Left ventricle myocardium inferior (tissue), 1 donor: ENCODE data around the gene ELK3. TPM values are rescaled to one million over a fixed set of nuclear protein-coding genes. Genes with fewer than 3 reads are reported as not detected.

ENCODE experiments used
- DNase-seq: peaks from one replicate; pipeline ENCODE4 v3.0.0-alpha.2; 2020
- H3K27ac ChIP-seq: fragments of 200-600 bp; replicated peaks from 2 replicates; pipeline ENCODE4 v1.8.0; 2021
- H3K27me3 ChIP-seq: fragments of 200-600 bp; 2 replicates; pipeline ENCODE4 v1.8.0; 2021; ENCODE audit warnings: low read depth
- H3K36me3 ChIP-seq: fragments of 200-600 bp; 2 replicates; pipeline ENCODE4 v1.8.0; 2021
- H3K4me1 ChIP-seq: fragments of 200-600 bp; 2 replicates; pipeline ENCODE4 v1.8.0; 2021
- H3K4me3 ChIP-seq: fragments of 200-600 bp; 2 replicates; pipeline ENCODE4 v1.8.0; 2021; ENCODE audit warnings: mild to moderate bottlenecking, moderate library complexity
- H3K9me3 ChIP-seq: fragments of 200-600 bp; replicated peaks from 2 replicates; pipeline ENCODE4 v1.8.0; 2021
- CTCF ChIP-seq: fragments of 200-600 bp; IDR thresholded peaks from 2 replicates; pipeline ENCODE4 v1.8.0; 2021; ENCODE audit warnings: antibody characterized with exemption, mild to moderate bottlenecking, borderline replicate concordance
- intact Hi-C: fragments of 100-400 bp; cut with micrococcal nuclease; formaldehyde crosslinking; loops from one replicate; pipeline ENCODE4 v1.11.0; 2022
- total RNA-seq: library from RNA; stranded (reverse); fragmentation: NEBNext Ultra II Directional; extraction: Animal tissue kit (Norgen Biotek cat#: 25700); gene quantifications from one replicate; pipeline ENCODE4 v1.2.1, GENCODE V29; 2021
- donor health status: DM: no; HTN: yes; CAD: no; lungs with severe emphysema.

The ELK3 gene
- total RNA-seq, 1 donor from 2014 or later, result 17.1 TPM

DNA sequence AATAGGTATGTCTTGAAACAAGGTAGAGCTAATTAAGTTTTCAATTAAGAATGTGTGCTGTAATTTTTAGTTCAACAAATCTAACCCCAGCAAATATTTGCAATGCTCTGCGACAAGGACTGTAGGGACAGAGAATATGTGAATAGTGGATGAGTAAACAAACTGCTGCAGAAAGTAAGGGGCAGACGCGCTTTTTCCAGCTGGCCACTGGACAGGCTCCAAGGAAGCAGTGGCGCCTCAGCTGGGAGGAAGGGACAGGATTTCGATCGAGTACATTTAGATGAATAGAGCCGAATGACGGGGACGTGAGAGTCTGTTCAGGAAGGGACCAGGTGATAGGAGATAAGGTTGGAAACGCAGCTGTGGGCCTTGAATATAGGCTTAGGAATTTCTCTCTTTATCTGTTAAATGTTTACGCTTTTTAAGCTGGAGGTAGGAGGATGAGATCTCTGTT lies 69.3 kb downstream of the ELK3 start:
- Histone ChIP-seq H3K27ac (peak overlapping the region; percentile 25), H3K4me1 (peaks cover 45% of the 10 kb centered on the region), H3K4me3 (no peak overlapping the region), H3K36me3 (peaks cover 35% of the 10 kb centered on the region), H3K9me3 (no peaks in the 10 kb centered on the region), H3K27me3 (no peaks in the 10 kb centered on the region)
- DNase-seq, result no peak
- TF ChIP-seq CTCF, result no peak
- intact Hi-C loops, result no loop called here

DNA sequence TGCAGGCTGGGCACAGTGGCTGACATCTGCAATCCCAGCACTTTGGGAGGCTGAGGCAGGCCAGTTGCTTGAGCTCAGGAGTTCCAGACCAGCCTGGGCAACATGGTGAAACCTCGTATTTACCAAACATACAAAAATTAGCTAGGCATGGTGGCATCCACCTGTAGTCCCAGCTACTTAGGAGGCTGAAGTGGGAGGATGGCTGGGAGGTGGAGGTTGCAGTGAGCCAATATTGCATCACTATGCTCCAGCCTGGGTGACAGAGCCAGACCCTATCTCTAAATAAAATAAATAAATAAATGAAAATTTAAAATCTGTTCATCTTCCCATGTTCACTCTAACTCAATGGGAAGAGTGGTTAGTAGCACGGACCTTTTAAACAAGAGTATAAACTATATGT lies 71.2 kb downstream of the ELK3 start:
- Histone ChIP-seq H3K9me3 (no peaks in the 10 kb centered on the region), H3K27ac (no peak overlapping the region), H3K36me3 (peaks cover 50% of the 10 kb centered on the region), H3K4me1 (peaks cover 33% of the 10 kb centered on the region), H3K27me3 (no peaks in the 10 kb centered on the region), H3K4me3 (no peak overlapping the region)
- intact Hi-C loops, result no loop called here
- no peak for DNase-seq
- TF ChIP-seq CTCF, result no peak

DNA sequence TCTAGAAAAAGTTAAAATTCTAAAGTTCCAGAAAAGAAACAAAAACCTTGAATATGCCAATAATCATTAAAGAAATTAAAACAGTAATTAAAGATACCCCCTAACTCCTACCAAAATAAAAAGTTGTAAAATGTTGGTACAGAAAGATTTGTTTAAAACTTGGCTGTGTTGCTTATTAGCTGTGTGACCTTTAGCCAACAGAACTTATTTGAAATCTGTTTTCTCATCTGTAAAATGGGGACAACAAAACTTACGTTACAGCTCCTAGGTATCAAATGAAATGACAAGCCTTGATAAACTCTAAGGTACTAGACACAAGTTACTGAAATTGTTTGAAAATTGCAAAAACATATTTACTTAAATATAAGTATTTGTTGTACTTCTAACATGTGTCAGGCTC lies 71.7 kb downstream of the ELK3 start:
- intact Hi-C loops, result no loop called here
- H3K36me3 ChIP-seq, result peaks cover 54% of the 10 kb centered on the region
- TF ChIP-seq CTCF, result no peak
- peaks cover 31% of the 10 kb centered on the region for H3K4me1 ChIP-seq
- no peaks in the 10 kb centered on the region for H3K9me3 ChIP-seq
- no peak for DNase-seq
- H3K4me3 ChIP-seq, result no peak overlapping the region
- no peaks in the 10 kb centered on the region for H3K27me3 ChIP-seq
- no peak overlapping the region for H3K27ac ChIP-seq

- Histone ChIP-seq H3K27me3 (no peaks in the 10 kb centered on the region), H3K9me3 (no peaks in the 10 kb centered on the region), H3K27ac (no peak overlapping the region), H3K36me3 (peaks cover 58% of the 10 kb centered on the region), H3K4me1 (peaks cover 28% of the 10 kb centered on the region), H3K4me3 (no peak overlapping the region)
- DNase-seq, result no peak
- no peak for TF ChIP-seq CTCF
- intact Hi-C loops, result no loop called here
Observed at GRCh38 chr12:96266238-96266637, 72.1 kb downstream of the ELK3 start.

- Histone ChIP-seq H3K27me3 (no peaks in the 10 kb centered on the region), H3K27ac (no peak overlapping the region), H3K9me3 (no peaks in the 10 kb centered on the region), H3K4me1 (no peaks in the 10 kb centered on the region), H3K4me3 (no peak overlapping the region), H3K36me3 (peaks cover 54% of the 10 kb centered on the region)
- DNase-seq, result no peak
- intact Hi-C loops, result no loop called here
- no peak for TF ChIP-seq CTCF
Observed at GRCh38 chr12:96271469-96272199, 77.5 kb downstream of the ELK3 start.
